ENCODE results near the gene NTN3. TPM values are rescaled to one million over a fixed set of nuclear protein-coding genes. Genes with fewer than 3 reads are reported as not detected.

The NTN3 gene
- total RNA-seq, 1 donor from 2014 or later, result under 0.01 TPM

DNA sequence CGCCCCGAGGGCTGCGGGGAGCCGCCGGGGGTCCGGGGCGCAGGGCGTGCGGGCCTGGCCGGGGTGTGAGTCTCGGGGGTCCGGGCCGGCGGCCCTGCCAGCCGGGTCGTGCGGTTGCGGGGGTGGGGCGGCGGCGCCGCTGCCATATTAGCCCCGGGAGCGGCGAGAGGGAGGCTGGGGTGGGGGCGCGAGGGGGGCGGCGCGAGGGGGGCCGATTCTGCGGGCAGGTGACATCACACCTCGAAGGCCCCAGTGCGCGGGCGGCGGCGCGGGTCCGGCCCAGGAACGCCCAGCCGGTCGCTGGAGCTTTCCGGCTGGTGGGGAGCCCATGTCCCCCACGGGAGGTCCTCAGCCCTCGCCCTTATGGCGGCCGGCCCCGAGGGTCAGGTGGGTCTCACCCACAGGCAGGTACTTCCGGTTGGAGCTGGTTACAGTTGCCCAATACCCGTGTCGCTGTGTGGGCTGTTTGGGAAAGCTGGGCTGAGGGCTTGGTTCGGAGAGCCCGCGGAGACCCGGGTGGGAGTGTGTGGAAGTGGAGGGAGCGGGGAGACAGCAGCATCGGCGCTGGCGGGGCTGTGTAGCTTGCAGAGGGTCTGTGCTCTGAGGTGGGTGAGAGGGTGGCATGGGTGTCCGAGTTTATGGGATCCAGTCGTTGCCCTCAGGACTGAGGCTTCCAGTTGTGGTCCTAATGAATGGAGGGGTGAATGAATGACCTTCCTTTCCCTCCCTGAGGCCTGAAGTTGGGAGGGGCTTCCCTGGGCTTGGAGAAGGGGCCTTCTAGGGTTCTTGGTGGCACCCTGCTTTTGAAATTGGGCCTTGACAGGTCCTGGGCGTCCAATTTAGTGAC lies 43.5 kb downstream of the NTN3 start:
- peak in 1 of 2 donors; percentile 29 for DNase-seq (ENCODE audit: low read depth in 2 of 2)

DNA sequence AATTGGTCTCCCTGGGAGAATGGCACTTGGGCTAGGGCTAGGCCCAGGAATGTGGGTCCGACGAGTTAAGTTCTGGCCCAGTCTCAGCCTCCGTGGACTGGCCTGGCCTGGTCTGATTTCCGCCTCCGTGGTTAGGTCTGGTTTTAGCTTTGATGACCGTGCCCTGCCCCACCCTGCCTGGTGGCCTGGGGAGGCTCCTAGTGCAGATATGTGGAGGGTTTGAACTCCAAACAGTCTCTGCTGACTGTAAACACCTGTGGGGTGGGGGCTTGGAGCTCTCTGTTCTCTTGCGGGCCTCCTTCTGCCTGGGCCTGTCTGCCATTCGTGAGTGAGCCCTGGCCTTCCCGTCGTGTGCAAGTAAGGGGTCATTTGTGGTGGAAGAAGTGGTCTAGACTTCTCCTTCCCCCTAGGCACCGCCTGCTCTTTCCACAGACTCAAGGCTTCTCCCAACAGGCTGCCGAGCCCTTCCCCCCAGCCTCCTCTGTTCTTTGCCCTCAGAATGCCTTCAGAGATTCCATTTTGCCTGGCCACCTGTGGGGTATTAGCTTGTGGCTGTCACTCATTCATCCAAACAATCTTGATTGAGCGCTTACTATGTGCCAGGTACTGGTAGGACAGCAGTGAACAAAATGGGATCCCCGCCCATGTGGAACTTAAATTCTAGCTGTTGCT lies 44.2 kb downstream of the NTN3 start:
- no peak for DNase-seq (ENCODE audit: low read depth in 2 of 2)

DNA sequence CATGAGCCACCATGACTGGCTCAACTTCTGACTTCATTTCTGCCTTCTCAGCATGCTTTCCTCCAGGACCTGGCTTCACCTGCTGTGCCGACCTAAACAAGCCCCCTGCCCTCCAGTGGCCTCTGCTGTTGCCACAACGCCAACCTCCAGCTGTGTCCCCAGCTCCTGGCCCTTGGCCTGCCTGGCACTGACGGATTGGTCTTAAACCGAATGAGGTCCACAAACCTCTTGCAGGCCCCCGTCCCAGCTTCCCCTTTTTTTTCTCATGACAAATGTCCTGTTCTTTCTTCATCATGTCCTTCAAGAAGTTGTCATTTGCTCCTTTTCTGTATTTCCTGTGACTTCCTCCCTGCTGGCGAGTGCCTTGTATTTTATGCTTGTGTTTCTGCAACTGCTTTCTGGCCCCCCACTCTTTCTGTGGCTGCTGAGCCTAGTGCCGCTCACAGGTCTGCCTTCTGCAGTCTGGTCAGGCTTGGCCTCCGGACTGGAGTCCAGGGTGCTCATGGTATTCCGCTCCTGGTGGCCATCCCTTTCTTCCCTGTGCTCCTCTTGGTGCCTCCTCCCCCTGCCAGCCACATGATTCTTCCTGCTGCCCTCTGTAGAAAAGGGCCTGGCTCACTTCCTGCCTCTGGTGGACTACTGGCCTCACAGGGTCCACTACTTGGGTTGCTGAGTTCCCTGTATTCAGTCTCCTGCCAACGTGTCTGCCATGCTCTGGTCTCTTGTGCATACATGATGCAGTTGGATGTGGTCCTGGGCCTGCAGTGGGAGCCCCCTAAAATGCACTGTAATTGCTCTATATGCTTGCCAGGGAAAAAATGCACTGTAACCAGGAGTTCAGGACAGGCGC lies 45.5 kb downstream of the NTN3 start:
- DNase-seq (ENCODE audit: low read depth in 2 of 2), result peak; percentile 26 to 51

DNA sequence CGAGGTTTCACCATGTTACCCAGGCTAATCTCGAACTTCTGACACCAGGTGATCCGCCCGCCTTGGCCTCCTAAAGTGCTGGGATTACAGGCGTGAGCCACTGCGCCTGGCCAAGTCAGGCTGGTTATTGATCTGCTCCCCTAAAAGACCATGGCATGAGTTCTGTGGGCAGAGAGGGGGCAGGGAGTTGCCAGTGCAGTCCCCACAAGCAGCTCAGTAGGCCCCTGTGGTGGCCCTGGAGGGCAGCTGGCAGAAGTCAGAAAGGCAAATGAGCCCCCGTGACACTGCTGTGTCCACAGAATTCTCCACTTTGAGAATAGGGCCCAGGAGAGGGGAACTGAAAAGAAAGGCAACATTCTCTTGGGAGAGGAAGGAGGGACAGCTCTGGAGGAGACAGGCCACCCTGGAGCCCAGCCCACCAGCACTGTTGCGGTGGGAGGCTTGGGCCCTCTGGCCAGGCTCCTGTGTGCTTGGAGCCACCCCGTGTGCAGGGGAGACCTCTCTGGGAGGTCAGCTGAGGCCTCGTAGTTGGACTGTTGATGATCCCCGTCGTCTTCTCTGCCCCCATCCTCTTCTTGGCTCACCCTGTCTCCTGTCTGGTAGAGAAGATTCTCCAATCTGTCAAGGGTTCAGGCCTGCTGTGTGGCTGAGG lies 47.0 kb downstream of the NTN3 start:
- no peak for DNase-seq (ENCODE audit: low read depth in 2 of 2)

DNA sequence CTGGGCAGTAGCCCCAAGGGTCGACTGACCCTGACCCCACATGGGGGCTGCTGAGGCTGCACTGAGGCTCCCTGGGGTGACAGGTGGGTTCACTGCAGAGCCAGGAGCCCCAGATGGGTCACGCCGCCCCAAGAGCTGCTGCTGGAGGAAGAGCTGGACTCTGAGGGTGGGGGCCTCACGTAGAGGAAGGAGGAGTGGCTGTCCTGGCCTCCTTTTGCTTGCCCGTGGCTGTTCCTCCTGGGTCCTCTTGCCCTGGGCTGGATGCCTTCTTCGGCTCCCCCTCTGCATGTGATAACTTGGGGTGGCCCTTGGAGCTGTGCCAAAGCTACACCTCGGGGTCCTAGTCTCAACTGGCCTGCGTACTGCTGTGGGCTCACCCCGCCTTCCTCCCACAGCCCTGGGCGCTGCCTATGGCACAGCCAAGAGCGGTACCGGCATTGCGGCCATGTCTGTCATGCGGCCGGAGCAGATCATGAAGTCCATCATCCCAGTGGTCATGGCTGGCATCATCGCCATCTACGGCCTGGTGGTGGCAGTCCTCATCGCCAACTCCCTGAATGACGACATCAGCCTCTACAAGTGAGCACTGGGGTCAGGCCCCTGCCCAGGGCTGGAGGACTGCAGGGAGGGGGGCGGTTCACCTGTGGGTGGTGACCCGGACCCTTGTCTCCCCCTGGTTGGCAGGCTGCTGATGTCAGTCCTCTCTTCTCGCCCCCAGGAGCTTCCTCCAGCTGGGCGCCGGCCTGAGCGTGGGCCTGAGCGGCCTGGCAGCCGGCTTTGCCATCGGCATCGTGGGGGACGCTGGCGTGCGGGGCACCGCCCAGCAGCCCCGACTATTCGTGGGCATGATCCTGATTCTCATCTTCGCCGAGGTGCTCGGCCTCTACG lies 48.0 kb downstream of the NTN3 start:
- no peak for DNase-seq (ENCODE audit: low read depth in 2 of 2)

DNA sequence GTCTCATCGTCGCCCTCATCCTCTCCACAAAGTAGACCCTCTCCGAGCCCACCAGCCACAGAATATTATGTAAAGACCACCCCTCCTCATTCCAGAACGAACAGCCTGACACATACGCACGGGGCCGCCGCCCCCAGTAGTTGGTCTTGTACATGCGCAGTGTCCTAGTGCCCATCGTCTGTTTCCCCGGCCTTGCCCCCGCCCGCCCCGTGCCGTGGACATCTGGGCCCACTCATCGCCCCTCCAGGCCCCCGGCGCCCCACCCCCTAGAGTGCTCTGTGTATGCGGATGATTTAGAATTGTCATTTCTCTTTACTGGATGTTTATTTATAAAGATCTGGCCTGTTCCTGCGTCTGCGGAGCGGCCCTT lies 48.6 kb downstream of the NTN3 start:
- DNase-seq (ENCODE audit: low read depth in 2 of 2), result no peak

DNA sequence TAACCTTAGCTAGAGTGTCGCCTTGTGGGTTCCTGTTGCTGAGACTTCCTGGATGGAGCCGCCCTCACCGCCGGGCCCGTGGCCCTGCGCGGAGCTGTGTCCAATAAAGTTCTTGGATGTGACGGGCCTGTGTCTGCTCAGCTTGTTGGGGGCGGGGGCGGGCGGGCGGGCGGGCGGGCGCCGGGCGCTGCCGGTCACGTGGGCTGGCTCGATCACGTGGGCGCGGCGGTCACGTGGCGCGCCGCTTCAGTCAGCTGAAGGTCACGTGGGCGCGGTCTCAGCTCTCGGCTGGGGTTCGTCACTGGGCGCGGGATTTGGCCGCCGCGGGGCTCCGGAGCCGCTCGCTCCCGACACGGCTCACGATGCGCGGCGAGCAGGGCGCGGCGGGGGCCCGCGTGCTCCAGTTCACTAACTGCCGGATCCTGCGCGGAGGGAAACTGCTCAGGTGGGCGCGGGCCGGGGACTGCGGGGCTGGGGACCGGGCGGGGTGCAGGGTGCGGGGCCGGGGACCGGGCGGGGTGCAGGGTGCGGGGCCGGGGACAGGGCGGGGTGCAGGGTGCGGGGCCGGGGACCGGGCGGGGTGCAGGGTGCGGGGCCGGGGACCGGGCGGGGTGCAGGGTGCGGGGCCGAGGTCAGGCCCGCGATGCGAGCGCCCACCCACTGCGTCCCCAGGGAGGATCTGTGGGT lies 49.1 kb downstream of the NTN3 start, which contains the start of gene AMDHD2:
Gene AMDHD2, plus strand, starts transcription at position 275 of the 687 bp plus-strand sequence. Its CDS starts 88 bp downstream, at position 363.
- peak; percentile 95 to 96 for DNase-seq (ENCODE audit: low read depth in 2 of 2)

DNA sequence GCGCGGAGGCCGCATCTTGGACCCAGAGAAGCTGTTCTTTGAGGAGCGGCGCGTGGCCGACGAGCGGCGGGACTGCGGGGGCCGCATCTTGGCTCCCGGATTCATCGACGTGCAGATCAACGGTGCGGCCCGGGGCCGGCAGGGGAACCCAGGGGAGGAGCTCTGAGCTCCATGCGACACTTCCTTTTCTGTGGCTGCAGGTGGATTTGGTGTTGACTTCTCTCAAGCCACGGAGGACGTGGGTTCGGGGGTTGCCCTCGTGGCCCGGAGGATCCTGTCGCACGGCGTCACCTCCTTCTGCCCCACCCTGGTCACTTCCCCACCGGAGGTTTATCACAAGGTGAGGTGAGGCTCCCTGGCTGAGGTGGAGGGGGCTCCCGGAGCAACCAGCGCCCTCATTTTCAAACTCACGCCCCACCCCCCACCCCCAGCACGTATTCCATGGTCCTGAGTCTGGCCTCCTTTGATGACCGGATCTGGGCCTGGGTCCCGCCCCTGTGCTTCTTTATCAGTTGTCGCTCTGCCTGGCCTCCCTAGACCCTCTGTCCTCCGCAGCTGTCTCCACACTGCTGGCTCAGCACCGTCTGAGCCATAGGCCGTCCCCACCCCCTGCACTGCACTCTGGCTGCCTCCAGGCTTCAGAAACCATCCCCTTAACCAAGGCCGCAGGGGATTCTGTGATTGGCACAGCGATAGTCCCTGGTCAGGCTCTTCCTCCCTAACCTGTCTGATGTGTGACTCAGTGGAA lies 49.9 kb downstream of the NTN3 start:
- peak in 1 of 2 donors; percentile 49 for DNase-seq (ENCODE audit: low read depth in 2 of 2)

Other genes with a start within 250 kb of the NTN3 start
- gene E4F1, start 247.7 kb upstream of the NTN3 start, total RNA-seq, result 16.1 and 20.8 TPM in 2 replicates
- 0.22 and 0.40 TPM in 2 replicates for gene DNASE1L2, start 234.9 kb upstream of the NTN3 start, total RNA-seq
- gene ECI1, start 219.7 kb upstream of the NTN3 start, total RNA-seq, result 23.5 and 29.6 TPM in 2 replicates
- gene RNPS1, start 203.2 kb upstream of the NTN3 start, total RNA-seq, result 33.6 and 45.4 TPM in 2 replicates
- gene ABCA3, start 130.6 kb upstream of the NTN3 start, total RNA-seq, result 20.3 and 30.2 TPM in 2 replicates
- 7.7 and 15.0 TPM in 2 replicates for gene CCNF, start 41.9 kb upstream of the NTN3 start, total RNA-seq
- gene TEDC2, start 11.2 kb upstream of the NTN3 start, total RNA-seq, result 2.6 and 3.3 TPM in 2 replicates
- 5.0 and 6.3 TPM in 2 replicates for gene TBC1D24, start 3.8 kb downstream of the NTN3 start, total RNA-seq
- gene ATP6V0C, start 42.7 kb downstream of the NTN3 start, total RNA-seq, result 5.2 and 7.1 TPM in 2 replicates
- gene AMDHD2, start 49.1 kb downstream of the NTN3 start, total RNA-seq, result 25.5 and 30.8 TPM in 2 replicates
- gene CEMP1, start 60.1 kb downstream of the NTN3 start, total RNA-seq, result under 0.01 TPM in 1 of 2 replicates, not detected in the other
- 12.6 and 16.3 TPM in 2 replicates for gene PDPK1, start 66.7 kb downstream of the NTN3 start, total RNA-seq
- gene KCTD5, start 211.2 kb downstream of the NTN3 start, total RNA-seq, result 13.3 and 17.5 TPM in 2 replicates
- gene PRSS27, start 248.9 kb downstream of the NTN3 start, total RNA-seq, result under 0.01 and 0.20 TPM in 2 replicates

Data from lung microvascular endothelial cell (primary cell).